Kidney glomerular epithelial cell (primary cell): ENCODE data around the gene PITX1.
"Not testable (repeated sequence)": the region's sequence is repeated elsewhere in the genome, so short reads cannot be mapped to it uniquely, and the experiment has no call there.

ENCODE experiments used
- DNase-seq: peaks from one replicate; lab custom pipeline; 2025; lab: John Stamatoyannopoulos, UW

The PITX1 gene

DNA sequence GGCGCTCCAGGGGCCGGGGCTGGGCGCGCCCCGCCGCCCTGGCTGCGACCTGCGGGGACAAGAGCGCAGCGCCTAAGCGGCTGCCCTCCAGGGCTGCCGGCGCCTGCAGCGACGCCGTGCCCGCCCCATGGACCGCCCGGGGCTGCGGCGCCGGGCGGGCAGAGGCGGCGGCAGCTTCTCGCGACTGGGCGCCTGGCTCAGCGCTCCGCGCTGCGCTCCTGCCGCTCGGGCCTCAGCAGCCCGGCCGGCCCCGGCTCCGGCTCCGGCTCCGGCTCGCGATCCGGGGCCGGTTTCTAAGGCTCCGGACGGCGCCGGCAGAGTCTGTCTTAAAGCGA is at the start of gene PITX1:
Gene PITX1, minus strand, starts transcription at position 328 of the 335 bp plus-strand sequence. CDS start 347 bp downstream, outside the sequence.
- no peak for DNase-seq

DNA sequence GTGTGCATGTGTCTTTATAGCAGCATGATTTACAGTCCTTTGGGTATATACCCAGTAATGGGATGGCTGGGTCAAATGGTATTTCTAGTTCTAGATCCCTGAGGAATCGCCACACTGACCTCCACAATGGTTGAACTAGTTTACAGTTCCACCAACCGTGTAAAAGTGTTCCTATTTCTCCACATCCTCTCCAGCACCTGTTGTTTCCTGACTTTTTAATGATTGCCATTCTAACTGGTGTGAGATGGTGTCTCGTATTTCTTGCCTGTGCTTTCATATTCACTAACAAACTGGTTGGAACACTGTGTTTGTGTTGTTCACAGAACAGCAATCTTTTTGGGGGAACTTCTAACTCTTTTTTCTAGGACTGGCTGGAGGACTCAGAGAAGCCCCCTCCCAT is 49.3 kb upstream of the PITX1 start:
- not testable (repeated sequence) for DNase-seq

- no peak for DNase-seq
Measured at GRCh38 chr5:135081240-135081639, 47.2 kb upstream of the PITX1 start.

- no peak for DNase-seq
Measured at GRCh38 chr5:135079760-135080159, 45.7 kb upstream of the PITX1 start.

DNA sequence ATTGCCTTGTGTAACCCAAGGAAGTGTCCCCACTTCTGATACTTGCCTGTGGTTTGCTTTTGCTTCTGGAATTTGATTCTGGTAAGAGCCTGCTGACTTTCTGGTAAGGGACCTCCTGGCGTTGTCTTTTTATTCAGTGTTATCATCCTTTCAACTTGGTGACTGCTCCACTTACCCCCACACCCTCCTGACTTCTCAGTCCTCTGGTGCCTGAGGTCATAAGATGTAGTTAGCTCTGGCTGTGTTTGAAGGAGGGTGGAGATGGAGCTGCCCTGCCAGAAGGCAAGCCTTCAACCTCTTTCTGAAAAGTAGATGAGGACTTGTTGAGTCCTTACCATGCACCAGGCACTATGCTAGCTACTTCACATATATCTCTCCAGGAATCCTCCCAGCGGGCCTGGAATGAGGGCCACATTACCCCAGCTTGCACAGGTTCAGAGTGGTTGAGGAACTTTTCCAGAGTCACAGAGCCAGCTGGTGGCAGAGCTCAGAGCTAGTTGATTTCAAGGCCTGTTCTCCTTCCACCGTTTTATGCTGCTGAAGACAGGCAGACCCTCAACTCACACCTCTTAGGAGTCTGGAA is 45.2 kb upstream of the PITX1 start:
- DNase-seq: no peak

GRCh38 chr5:135076801-135077200 is 42.8 kb upstream of the PITX1 start:
- no peak for DNase-seq

- no peak for DNase-seq
Measured at GRCh38 chr5:135076051-135076491, 42.0 kb upstream of the PITX1 start.

GRCh38 chr5:135075621-135076020 is 41.6 kb upstream of the PITX1 start:
- DNase-seq: no peak

DNA sequence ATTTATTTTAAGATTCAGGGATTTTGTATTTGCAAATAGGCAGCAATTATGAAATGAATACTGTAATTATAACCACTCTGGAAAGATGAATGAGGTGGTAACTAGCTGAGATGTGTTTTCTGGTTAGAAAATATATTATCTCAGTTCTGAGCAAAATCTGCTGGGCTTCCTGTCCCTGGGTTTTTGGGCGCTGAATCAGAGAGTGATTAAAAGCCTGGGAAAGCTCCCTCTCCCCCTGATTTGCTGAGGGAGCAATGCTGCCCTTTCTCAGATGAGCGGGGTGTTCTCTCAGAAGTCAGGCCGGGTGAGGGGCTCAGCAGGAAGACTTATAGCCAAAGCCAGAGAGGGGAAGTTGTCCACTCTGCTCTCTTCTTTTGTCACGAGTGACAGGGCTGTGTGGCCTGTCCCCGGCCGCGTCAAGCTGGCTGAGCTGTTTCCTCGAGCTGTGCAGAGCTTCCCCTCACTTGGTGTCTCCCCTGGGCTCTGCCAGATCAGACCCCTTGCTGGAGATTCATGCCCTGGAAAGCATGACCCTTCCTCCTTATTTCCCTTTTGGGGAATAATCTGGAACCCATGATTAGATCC is 39.8 kb upstream of the PITX1 start:
- no peak for DNase-seq

GRCh38 chr5:135072387-135073281 is 38.6 kb upstream of the PITX1 start:
- no peak for DNase-seq

GRCh38 chr5:135071311-135071710 is 37.3 kb upstream of the PITX1 start:
- DNase-seq: no peak

DNA sequence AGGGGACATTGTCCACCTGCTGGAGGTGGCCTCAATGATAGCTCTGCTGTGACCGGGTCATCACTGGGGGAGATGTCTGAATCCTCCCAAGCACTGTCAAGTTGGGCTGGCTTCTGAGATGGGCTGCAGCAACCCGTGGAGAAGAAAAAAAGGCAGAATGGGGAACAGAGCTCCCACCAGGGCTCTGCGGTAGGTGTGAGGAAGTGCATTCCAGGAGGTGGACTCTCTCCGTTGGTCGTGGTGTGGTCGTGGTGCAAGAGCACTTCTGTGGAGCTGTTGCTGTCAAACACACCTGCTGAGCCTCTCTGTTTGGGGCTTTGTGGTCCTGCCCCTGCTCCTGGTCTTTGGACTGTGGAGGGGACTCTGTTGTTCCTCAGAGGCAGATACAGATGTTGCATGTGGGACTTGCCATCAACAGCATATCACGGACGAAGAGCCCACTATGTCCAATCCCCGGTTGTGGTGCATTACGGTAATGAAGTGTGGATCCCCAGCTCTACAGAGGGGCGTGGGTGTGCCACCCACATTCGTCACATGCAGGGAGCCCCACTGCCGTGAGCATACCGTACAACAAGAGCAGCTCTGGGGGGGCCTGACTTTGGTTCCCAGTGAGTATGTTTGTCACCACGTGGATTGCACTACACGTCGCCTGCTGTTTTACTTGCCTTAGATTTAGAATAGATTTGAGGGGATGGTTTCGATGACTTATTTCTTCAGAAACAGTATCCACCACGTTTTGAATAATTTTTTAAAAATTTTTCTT is 36.0 kb upstream of the PITX1 start:
- no peak for DNase-seq

- no peak for DNase-seq
Measured at GRCh38 chr5:135069016-135069770, 35.2 kb upstream of the PITX1 start.

DNA sequence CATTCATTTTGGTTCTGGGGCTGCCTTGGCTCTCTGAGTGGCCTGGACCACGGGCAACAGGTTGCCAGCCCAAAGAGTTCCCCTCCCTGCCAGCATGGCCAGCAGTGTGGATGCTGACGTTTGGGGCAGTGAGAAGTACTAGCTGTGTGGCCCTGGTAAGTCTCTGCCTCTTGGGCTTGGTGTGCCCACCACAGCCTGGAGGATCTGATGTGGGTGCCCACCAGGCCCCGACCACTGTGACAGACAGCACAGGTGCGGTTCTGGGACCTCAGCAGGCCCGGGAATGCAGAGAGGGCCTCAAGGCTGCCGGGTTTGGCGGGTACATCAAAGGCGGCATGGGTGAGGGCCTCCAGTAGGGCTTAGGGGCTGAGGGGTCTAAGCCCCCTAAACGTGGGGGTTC is 33.6 kb upstream of the PITX1 start:
- DNase-seq: no peak

DNA sequence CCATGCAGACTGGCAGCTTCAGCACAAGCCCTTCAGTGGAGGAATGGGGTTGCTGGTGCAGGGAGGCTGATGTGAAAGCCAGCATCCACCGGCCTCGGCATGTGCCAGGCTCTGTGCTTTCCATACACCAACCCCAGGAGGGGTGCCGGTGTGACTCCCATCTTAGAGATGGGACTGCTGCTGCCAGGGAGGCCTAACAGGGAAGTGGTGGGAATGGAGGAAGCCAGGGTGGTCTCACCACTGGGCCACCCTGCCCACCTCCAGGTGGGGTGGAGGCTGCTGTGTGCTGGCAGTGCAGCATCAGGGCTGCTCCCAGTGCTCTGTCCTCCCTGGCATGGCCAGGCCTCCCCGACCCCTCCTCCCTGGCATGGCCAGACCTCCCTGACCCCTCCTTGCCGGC is 32.8 kb upstream of the PITX1 start:
- no peak for DNase-seq

- no peak for DNase-seq
Measured at GRCh38 chr5:135065306-135066265, 31.6 kb upstream of the PITX1 start.

DNA sequence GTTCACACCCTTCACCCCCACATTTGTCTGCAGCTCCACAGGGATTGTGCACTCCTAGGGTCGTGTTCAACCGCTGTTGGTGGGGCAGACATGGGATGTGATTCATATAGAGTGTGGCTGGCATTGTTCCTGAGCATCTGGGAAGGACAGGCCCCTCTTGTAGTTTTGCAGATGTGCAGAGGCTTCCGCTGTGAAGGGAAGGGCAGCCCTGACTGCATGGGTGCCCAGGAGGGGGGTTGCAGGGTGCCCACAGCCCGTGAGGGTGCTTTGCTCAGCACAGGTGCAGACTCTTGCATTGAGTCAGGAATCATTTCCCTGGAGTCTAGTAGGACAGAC is 30.2 kb upstream of the PITX1 start:
- DNase-seq: no peak

DNA sequence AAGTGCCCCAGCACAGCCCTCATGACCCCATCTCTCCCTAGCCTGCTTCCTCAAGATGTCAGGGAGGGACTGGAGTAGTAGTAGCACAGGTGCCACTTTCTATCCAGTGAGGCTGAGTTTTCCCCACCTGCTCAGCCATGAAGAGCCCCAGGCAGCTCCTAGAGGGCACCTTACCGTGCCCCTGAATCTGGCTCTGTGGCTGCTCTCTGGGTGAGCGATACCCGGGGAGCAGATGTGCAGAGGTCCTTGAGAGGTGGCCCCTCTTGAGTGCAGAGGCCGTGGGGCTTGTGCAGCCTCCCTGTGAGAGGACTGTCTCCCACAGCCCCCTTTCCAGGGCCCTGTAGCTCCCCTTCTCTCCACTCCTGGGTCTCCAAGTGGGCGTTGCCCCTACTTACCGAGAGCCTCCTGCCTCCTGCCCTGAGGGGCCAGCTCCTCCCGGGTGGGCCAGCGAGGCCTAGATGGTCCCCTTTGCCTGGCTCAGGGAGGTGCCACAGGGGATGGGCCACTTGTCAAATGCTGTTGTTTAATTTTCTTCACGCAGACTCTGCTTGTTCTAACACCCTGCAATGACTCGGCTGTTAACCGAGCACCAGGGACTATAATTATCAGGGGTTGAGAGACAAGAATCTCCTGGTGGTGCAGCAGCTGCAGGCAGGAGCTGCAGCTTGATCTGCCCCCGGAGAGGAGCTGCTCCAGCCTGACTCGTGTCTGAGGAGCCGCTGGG is 29.6 kb upstream of the PITX1 start:
- DNase-seq: no peak

DNA sequence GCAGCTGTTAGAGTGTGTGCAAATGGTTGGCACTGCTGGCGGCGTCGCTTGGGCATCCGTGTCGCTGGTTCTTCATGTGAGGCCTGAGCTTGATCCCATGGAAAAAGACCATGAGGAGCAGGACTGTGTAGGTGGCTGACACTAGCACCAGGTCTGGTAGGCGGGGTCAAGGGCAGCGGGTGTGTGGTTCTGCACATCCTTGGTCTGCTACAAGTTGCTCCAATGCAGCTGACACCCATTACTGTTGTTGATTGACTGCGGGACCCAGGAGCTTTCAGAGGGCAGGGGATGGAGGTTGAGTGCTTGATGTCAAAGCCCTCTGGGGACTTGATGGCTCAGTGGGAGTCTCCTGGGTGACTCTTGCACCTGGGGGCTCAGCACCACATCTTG is 29.0 kb upstream of the PITX1 start:
- DNase-seq: no peak
